ENCODE results near the gene CD8B. TPM values are rescaled to one million over a fixed set of nuclear protein-coding genes. Genes with fewer than 3 reads are reported as not detected.
"Not testable (repeated sequence)": the region's sequence is repeated elsewhere in the genome, so short reads cannot be mapped to it uniquely, and the experiment has no call there.

CD8B gene
- polyA plus RNA-seq (ENCODE audit: insufficient read length), result 0.88 TPM
- long read RNA-seq, donor 1, result 0 reads
- long read RNA-seq, donor 2, result 0 reads
- long read RNA-seq, donor 3, result 0 reads
- long read RNA-seq, donor 4, result 0 reads
- long read RNA-seq, donor 5, partial matches to known transcripts, result 0 of 2 reads
- long read RNA-seq, donor 5, other reads (novel, unspliced or antisense), result 0 of 2 reads
- long read RNA-seq, donor 6, result 0 reads
- long read RNA-seq, donor 7, result 0 reads
- long read RNA-seq, donor 8, result 0 reads

- not testable (repeated sequence) for DNase-seq
These were observed at the start of gene CD8B for GRCh38 chr2:86861628-86862379. Gene CD8B (minus strand): TSS chr2:86861886. CDS start chr2:86861865, 21 bp downstream.

- not testable (repeated sequence) for DNase-seq
These were observed 44.2 kb upstream of the CD8B start for GRCh38 chr2:86905868-86906267.

GRCh38 chr2:86900687-86901086 lies 39.0 kb upstream of the CD8B start:
- not testable (repeated sequence) for DNase-seq

- DNase-seq, result not testable (repeated sequence)
These were observed 24.3 kb upstream of the CD8B start for GRCh38 chr2:86886026-86886425.

GRCh38 chr2:86882865-86883264 lies 21.2 kb upstream of the CD8B start:
- DNase-seq, result not testable (repeated sequence)

- DNase-seq, result not testable (repeated sequence)
These were observed 20.5 kb upstream of the CD8B start for GRCh38 chr2:86882118-86882665.

GRCh38 chr2:86878986-86879385 lies 17.3 kb upstream of the CD8B start:
- not testable (repeated sequence) for DNase-seq

GRCh38 chr2:86870941-86871340 lies 9.3 kb upstream of the CD8B start:
- not testable (repeated sequence) for DNase-seq

- not testable (repeated sequence) for DNase-seq
These were observed 7.3 kb upstream of the CD8B start for GRCh38 chr2:86868895-86869468.

- DNase-seq, result not testable (repeated sequence)
These were observed 656 bp upstream of the CD8B start for GRCh38 chr2:86862380-86862703.

- not testable (repeated sequence) for DNase-seq
These were observed 511 bp downstream of the CD8B start for GRCh38 chr2:86861175-86861574.

GRCh38 chr2:86860573-86860972 lies 1.1 kb downstream of the CD8B start:
- not testable (repeated sequence) for DNase-seq

GRCh38 chr2:86857688-86858087 lies 4.0 kb downstream of the CD8B start:
- not testable (repeated sequence) for DNase-seq

- not testable (repeated sequence) for DNase-seq
These were observed 5.2 kb downstream of the CD8B start for GRCh38 chr2:86856498-86856897.

- not testable (repeated sequence) for DNase-seq
These were observed 5.7 kb downstream of the CD8B start for GRCh38 chr2:86855981-86856380.

- not testable (repeated sequence) for DNase-seq
These were observed 10.1 kb downstream of the CD8B start for GRCh38 chr2:86851581-86851980.

GRCh38 chr2:86842607-86843234 lies 19.0 kb downstream of the CD8B start:
- not testable (repeated sequence) for DNase-seq

GRCh38 chr2:86841330-86841729 lies 20.4 kb downstream of the CD8B start:
- not testable (repeated sequence) for DNase-seq

GRCh38 chr2:86839871-86840548 lies 21.7 kb downstream of the CD8B start:
- not testable (repeated sequence) for DNase-seq

- not testable (repeated sequence) for DNase-seq
These were observed 22.2 kb downstream of the CD8B start for GRCh38 chr2:86839455-86839854.

GRCh38 chr2:86837714-86838113 lies 24.0 kb downstream of the CD8B start:
- DNase-seq, result not testable (repeated sequence)

All from left kidney (tissue), 8 donors.